ENCODE measurements around the gene PARP8.
"Not testable (repeated sequence)": the region's sequence is repeated elsewhere in the genome, so short reads cannot be mapped to it uniquely, and the experiment has no call there.

PARP8 gene

GRCh38 chr5:50684721-50685120 lies 18.3 kb downstream of the PARP8 start:
- no peak for DNase-seq

- DNase-seq: no peak
These were observed 21.1 kb downstream of the PARP8 start for GRCh38 chr5:50687548-50687947.

- DNase-seq: no peak
These were observed 25.1 kb downstream of the PARP8 start for GRCh38 chr5:50691399-50692016.

- no peak for DNase-seq
These were observed 27.7 kb downstream of the PARP8 start for GRCh38 chr5:50694027-50694590.

- DNase-seq: not testable (repeated sequence)
These were observed 28.2 kb downstream of the PARP8 start for GRCh38 chr5:50694626-50695025.

- DNase-seq: no peak
These were observed 31.3 kb downstream of the PARP8 start for GRCh38 chr5:50697739-50698138.

GRCh38 chr5:50699737-50700136 lies 33.3 kb downstream of the PARP8 start:
- DNase-seq: no peak

GRCh38 chr5:50700706-50701105 lies 34.3 kb downstream of the PARP8 start:
- DNase-seq: no peak

- DNase-seq: no peak
These were observed 36.4 kb downstream of the PARP8 start for GRCh38 chr5:50702615-50703366.

GRCh38 chr5:50703367-50703666 lies 36.9 kb downstream of the PARP8 start:
- DNase-seq: no peak

GRCh38 chr5:50704730-50705129 lies 38.3 kb downstream of the PARP8 start:
- no peak for DNase-seq

- no peak for DNase-seq
These were observed 43.0 kb downstream of the PARP8 start for GRCh38 chr5:50709471-50709870.

- DNase-seq: no peak
These were observed 44.4 kb downstream of the PARP8 start for GRCh38 chr5:50710838-50711237.

GRCh38 chr5:50711280-50711679 lies 44.8 kb downstream of the PARP8 start:
- DNase-seq: peak; percentile 24

- no peak for DNase-seq
These were observed 46.0 kb downstream of the PARP8 start for GRCh38 chr5:50712479-50712878.

- DNase-seq: no peak
These were observed 48.6 kb downstream of the PARP8 start for GRCh38 chr5:50715001-50715400.

GRCh38 chr5:50716134-50716533 lies 49.7 kb downstream of the PARP8 start:
- DNase-seq: no peak

GRCh38 chr5:50717651-50718050 lies 51.2 kb downstream of the PARP8 start:
- no peak for DNase-seq

- DNase-seq: no peak
These were observed 53.7 kb downstream of the PARP8 start for GRCh38 chr5:50720061-50720710.

- no peak for DNase-seq
These were observed 55.8 kb downstream of the PARP8 start for GRCh38 chr5:50722223-50722622.

- no peak for DNase-seq
These were observed 57.8 kb downstream of the PARP8 start for GRCh38 chr5:50724262-50724661.

- no peak for DNase-seq
These were observed 59.5 kb downstream of the PARP8 start for GRCh38 chr5:50725800-50726474.

- no peak for DNase-seq
These were observed 60.2 kb downstream of the PARP8 start for GRCh38 chr5:50726475-50727148.
